ENCODE measurements around the gene PRSS48. TPM values are rescaled to one million over a fixed set of nuclear protein-coding genes. Genes with fewer than 3 reads are reported as not detected.
A peak's percentile ranks its signal among the peaks of the same experiment; 100 is the strongest.

PRSS48 gene
- total and polyA plus RNA-seq, 8 donors, result not detected

GRCh38 chr4:151340751-151341385, 63.9 kb downstream of the PRSS48 start:
- DNase-seq, result peak in 1 of 2 donors; percentile 28
- no peak overlapping the region for H3K27ac ChIP-seq
- no peaks in the 10 kb centered on the region for H3K9me3 ChIP-seq
- 62 to 69% (median 65%) methylated on average over 5 of the region's 5 CpGs for WGBS, 5 donors
- intact Hi-C loops (cut with DNase I; ENCODE audit: low total_unique reads), result no loop called here
- peaks cover 0 to 8% (median 0%) of the 10 kb centered on the region in 4 donors for H3K4me1 ChIP-seq
- H3K4me3 ChIP-seq, result no peak overlapping the region
- no peaks in the 10 kb centered on the region for H3K36me3 ChIP-seq
- no peaks in the 10 kb centered on the region for H3K27me3 ChIP-seq
- TF ChIP-seq CTCF (IDR thresholded peaks at IDR 0.05) (no peak), EP300 (IDR thresholded peaks at IDR 0.05) (no peak), POLR2A (IDR thresholded peaks at IDR 0.05) (no peak), POLR2AphosphoS5 (IDR thresholded peaks at IDR 0.05) (no peak)

Small RNA genes lying within 50 kb of the gene (small RNA-seq; reads per million reads assigned to genes)
- 0 to 0.46 (median 0) reads per million in 4 donors for gene AC104819.2
- gene RNU6-1282P, result 0 reads per million in 4 donors

Other genes starting within 250 kb of the PRSS48 start
- 1,000 to 10,000 TPM; 1,579 to 3,445 (median 2,881) TPM for gene RPS3A, start 177.5 kb upstream of the PRSS48 start, total RNA-seq
- gene RPS3A, start 177.5 kb upstream of the PRSS48 start, polyA plus RNA-seq, result 1,000 to 10,000 TPM; 3,008 to 5,449 (median 3,910) TPM
- 100 to 1,000 TPM in 2 of 5 donors, 10 to 100 TPM in 3; 54.3 to 129 (median 93.7) TPM for gene SH3D19, start 48.4 kb downstream of the PRSS48 start, total RNA-seq
- gene SH3D19, start 48.4 kb downstream of the PRSS48 start, polyA plus RNA-seq, result 10 to 100 TPM; 11.0 to 40.6 (median 29.0) TPM
- gene FHIP1A, start 132.0 kb downstream of the PRSS48 start, total RNA-seq, result 100 to 1,000 TPM in 1 of 5 donors, 10 to 100 TPM in 4; 11.6 to 177 (median 17.6) TPM
- gene FHIP1A, start 132.0 kb downstream of the PRSS48 start, polyA plus RNA-seq, result 1 to 10 TPM in 1 of 3 donors, under 1 TPM in 2; 0.90 to 1.1 (median 1.00) TPM